Small intestine (tissue), 16 donors: ENCODE measurements around the gene ADAM23. TPM values are rescaled to one million over a fixed set of nuclear protein-coding genes. Genes with fewer than 3 reads are reported as not detected.
"Not testable (repeated sequence)": the region's sequence is repeated elsewhere in the genome, so short reads cannot be mapped to it uniquely, and the experiment has no call there.

Experiments used
- DNase-seq, 2 donors: peaks; one replicate each; pipeline versions ENCODE4 v3.0.0 to v3.0.0-alpha.2; 2013
- FAIRE-seq: peaks from 2 replicates; lab custom pipeline; 2012; peaks lifted over from hg19 to GRCh38; lab: Jason Lieb, UNC
- H3K27ac ChIP-seq, 3 donors: one replicate each; pipeline ENCODE4 v1.5.1; 2013; ENCODE audit warnings: low read length in 2 of 3, mild to moderate bottlenecking in 2 of 3, control low read depth in 1 of 3, inconsistent platforms in 1 of 3, low read depth in 1 of 3, moderate library complexity in 1 of 3
- H3K27me3 ChIP-seq, 3 donors: one replicate each; pipeline ENCODE4 v1.6.1; 2013; ENCODE audit warnings: low read length in 3 of 3, inconsistent platforms in 1 of 3; ENCODE audit not compliant: control insufficient read depth in 3 of 3, insufficient read depth in 3 of 3
- H3K36me3 ChIP-seq, 3 donors: one replicate each; pipeline ENCODE4 v1.6.1; 2013; ENCODE audit warnings: low read length in 3 of 3, inconsistent platforms in 1 of 3, low read depth in 1 of 3, mild to moderate bottlenecking in 1 of 3, moderate library complexity in 1 of 3; ENCODE audit not compliant: control insufficient read depth in 3 of 3, insufficient read depth in 2 of 3
- H3K4me1 ChIP-seq, 3 donors: one replicate each; pipeline ENCODE4 v1.6.1; 2013; ENCODE audit warnings: low read length in 2 of 3, inconsistent platforms in 1 of 3, low read depth in 1 of 3, mild to moderate bottlenecking in 1 of 3, moderate library complexity in 1 of 3; ENCODE audit not compliant: control insufficient read depth in 3 of 3, insufficient read depth in 2 of 3
- H3K4me3 ChIP-seq, 3 donors: one replicate each; pipeline ENCODE4 v1.5.1; 2013; ENCODE audit warnings: low read length in 3 of 3, control low read depth in 1 of 3, inconsistent platforms in 1 of 3, low read depth in 1 of 3, mild to moderate bottlenecking in 1 of 3, moderate library complexity in 1 of 3
- H3K9me3 ChIP-seq, 2 donors: one replicate each; pipeline ENCODE4 v1.6.1; 2013; ENCODE audit warnings: low read depth in 1 of 2, low read length in 1 of 2; ENCODE audit not compliant: control insufficient read depth in 2 of 2, insufficient read depth in 1 of 2
- WGBS, 3 donors: extraction: QIAGEN DNeasy Blood & Tissue Kit; methylation state at CpG; one replicate each; pipeline ENCODE4 v1.1.7; 2013; 5-methylcytosine and 5-hydroxymethylcytosine counted together
- long read RNA-seq, 10 donors: transcript quantifications; one replicate each; lab custom pipeline, GENCODE V29; 2026
- polyA plus RNA-seq, 4 donors: library from polyadenylated mRNA; stranded (reverse) in 3 of 4; unstranded in 1 of 4; fragments of 200-250 nt in 3 of 4; fragments of 120-200 nt in 1 of 4; gene quantifications; one replicate each; pipeline versions ENCODE4 v1.2.1 to v1.2.3, GENCODE V29; 2013
- donor health status: healthy with polysubstance abuse.
- donor health status: control.
- donor health status: control.
- donor health status: Bipolar disorder and iron deficiency.
- donor health status: healthy.

Gene ADAM23
- polyA plus RNA-seq, result 1 to 10 TPM in 2 of 4 donors, under 1 TPM in 1, not detected in 1; 0.27 to 1.6 (median 1.4) TPM
- long read RNA-seq, donor 1, result 0 reads
- long read RNA-seq, donor 2, result 0 reads
- long read RNA-seq, donor 3, result 0 reads
- long read RNA-seq, donor 4, full-length matches to known transcripts, result 1 of 1 reads
- long read RNA-seq, donor 4, partial matches to known transcripts, result 0 of 1 reads
- long read RNA-seq, donor 4, other reads (novel, unspliced or antisense), result 0 of 1 reads
- long read RNA-seq, donor 5, result 0 reads
- long read RNA-seq, donor 6, result 0 reads
- long read RNA-seq, donor 7, result 0 reads
- long read RNA-seq, donor 8, result 0 reads
- long read RNA-seq, donor 9, result 0 reads
- long read RNA-seq, donor 10, result 0 reads

- DNase-seq (peak in 1 of 2 donors; percentile 30), FAIRE-seq (no peak)
- H3K9me3 ChIP-seq, result no peaks in the 10 kb centered on the region
- WGBS, 3 donors, result 1% methylated on average over 51 to 81 of the region's 81 CpGs
- H3K36me3 ChIP-seq, result no peaks in the 10 kb centered on the region
- peak within 1 kb of the TSS in 1 of 3 donors; percentile 5 for H3K27ac ChIP-seq
- peak within 1 kb of the TSS; percentile 26 to 50 (median 29) for H3K4me3 ChIP-seq
- H3K4me1 ChIP-seq, result peaks cover 0 to 2% (median 0%) of the 10 kb centered on the region in 3 donors
- peaks cover 9 to 50% (median 22%) of the 10 kb centered on the region in 3 donors for H3K27me3 ChIP-seq
Observed at GRCh38 chr2:206442833-206443734, at the start of gene ADAM23. ADAM23 (plus strand) TSS chr2:206443532; CDS start chr2:206443867, 335 bp downstream.

- FAIRE-seq (no peak), DNase-seq (no peak)
- WGBS, 3 donors, result 53 to 63% (median 62%) methylated on average over 7 of the region's 7 CpGs
- H3K27ac ChIP-seq, result no peak overlapping the region
- no peak overlapping the region for H3K4me3 ChIP-seq
- H3K27me3 ChIP-seq, result no peaks in the 10 kb centered on the region
- no peaks in the 10 kb centered on the region for H3K36me3 ChIP-seq
- H3K9me3 ChIP-seq, result peaks cover 0 to 5% of the 10 kb centered on the region in 2 donors
- H3K4me1 ChIP-seq, result no peaks in the 10 kb centered on the region
Observed at GRCh38 chr2:206396211-206396610, 47.1 kb upstream of the ADAM23 start.

GRCh38 chr2:206402956-206403569 lies 40.3 kb upstream of the ADAM23 start:
- 65 to 79% (median 71%) methylated on average over 6 of the region's 6 CpGs for WGBS, 3 donors
- H3K4me1 ChIP-seq, H3K9me3 ChIP-seq, H3K27ac ChIP-seq, H3K27me3 ChIP-seq, FAIRE-seq, H3K4me3 ChIP-seq, DNase-seq, H3K36me3 ChIP-seq: not testable (repeated sequence)

- peaks cover 0 to 2% of the 10 kb centered on the region in 2 donors for H3K9me3 ChIP-seq
- DNase-seq (no peak), FAIRE-seq (no peak)
- H3K4me3 ChIP-seq, result no peak overlapping the region
- H3K4me1 ChIP-seq, result no peaks in the 10 kb centered on the region
- H3K27ac ChIP-seq, result no peak overlapping the region
- H3K27me3 ChIP-seq, result no peaks in the 10 kb centered on the region
- no peaks in the 10 kb centered on the region for H3K36me3 ChIP-seq
- 78 to 83% (median 79%) methylated on average over 11 of the region's 11 CpGs for WGBS, 3 donors
Observed at GRCh38 chr2:206408323-206409320, 34.7 kb upstream of the ADAM23 start.

- no peaks in the 10 kb centered on the region for H3K27me3 ChIP-seq
- DNase-seq (no peak), FAIRE-seq (no peak)
- 96 to 97% (median 97%) methylated on average over 26 of the region's 26 CpGs for WGBS, 3 donors
- H3K9me3 ChIP-seq, result peaks cover 0 to 2% of the 10 kb centered on the region in 2 donors
- no peak overlapping the region for H3K27ac ChIP-seq
- H3K4me3 ChIP-seq, result no peak overlapping the region
- H3K36me3 ChIP-seq, result no peaks in the 10 kb centered on the region
- H3K4me1 ChIP-seq, result no peaks in the 10 kb centered on the region
Observed at GRCh38 chr2:206410714-206411113, 32.6 kb upstream of the ADAM23 start.

GRCh38 chr2:206415618-206416243 lies 27.6 kb upstream of the ADAM23 start:
- H3K27me3 ChIP-seq, result no peaks in the 10 kb centered on the region
- no peak overlapping the region for H3K27ac ChIP-seq
- no peaks in the 10 kb centered on the region for H3K4me1 ChIP-seq
- H3K36me3 ChIP-seq, result no peaks in the 10 kb centered on the region
- peaks cover 0 to 5% of the 10 kb centered on the region in 2 donors for H3K9me3 ChIP-seq
- FAIRE-seq (no peak), DNase-seq (no peak)
- H3K4me3 ChIP-seq, result no peak overlapping the region
- 80 to 85% (median 81%) methylated on average over 13 of the region's 13 CpGs for WGBS, 3 donors

- no peak overlapping the region for H3K4me3 ChIP-seq
- FAIRE-seq, result no peak
- WGBS, 3 donors, result 71 to 83% (median 76%) methylated on average over 2 of the region's 2 CpGs
- DNase-seq, result no peak
- H3K36me3 ChIP-seq, result no peaks in the 10 kb centered on the region
- no peaks in the 10 kb centered on the region for H3K27me3 ChIP-seq
- H3K4me1 ChIP-seq, result no peaks in the 10 kb centered on the region
- peaks cover 0 to 5% of the 10 kb centered on the region in 2 donors for H3K9me3 ChIP-seq
- no peak overlapping the region for H3K27ac ChIP-seq
Observed at GRCh38 chr2:206418968-206419367, 24.4 kb upstream of the ADAM23 start.
